Measurements from ENCODE around the gene FOXO3B.
A peak's percentile ranks its signal among the peaks of the same experiment; 100 is the strongest.
"Not testable (repeated sequence)": the region's sequence is repeated elsewhere in the genome, so short reads cannot be mapped to it uniquely, and the experiment has no call there.

FOXO3B gene

GRCh38 chr17:18681767-18682571 lies at the start of gene FOXO3B:
FOXO3B (minus strand) TSS chr17:18682314; CDS start chr17:18681651, 663 bp downstream.
- peak within 1 kb of the TSS; percentile 73; the same call in 1 of the 2 replicates for H3K4me3 ChIP-seq (ENCODE audit: low read length)

DNA sequence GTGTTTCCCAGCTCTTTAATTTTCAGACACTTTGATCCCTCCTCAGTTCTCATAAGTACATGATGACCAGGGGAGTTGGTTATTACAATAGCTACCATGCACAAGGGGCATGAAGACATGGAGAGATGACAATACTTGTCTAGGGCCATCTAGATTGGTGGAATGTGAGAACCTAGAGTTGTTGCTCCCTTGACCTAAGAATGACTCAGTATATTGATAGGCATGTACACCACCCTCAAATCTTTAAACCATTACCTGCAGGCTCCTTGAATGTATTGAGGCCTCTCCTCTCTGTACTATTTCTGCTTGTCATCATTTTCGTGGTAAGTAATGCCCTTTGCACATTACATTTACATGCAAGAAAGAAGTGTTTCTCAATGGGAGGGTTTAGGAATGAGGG lies 41.4 kb upstream of the FOXO3B start:
- not testable (repeated sequence) for H3K4me3 ChIP-seq (ENCODE audit: low read length)

- not testable (repeated sequence) for H3K4me3 ChIP-seq (ENCODE audit: low read length)
Observed at GRCh38 chr17:18722612-18723011, 40.5 kb upstream of the FOXO3B start.

DNA sequence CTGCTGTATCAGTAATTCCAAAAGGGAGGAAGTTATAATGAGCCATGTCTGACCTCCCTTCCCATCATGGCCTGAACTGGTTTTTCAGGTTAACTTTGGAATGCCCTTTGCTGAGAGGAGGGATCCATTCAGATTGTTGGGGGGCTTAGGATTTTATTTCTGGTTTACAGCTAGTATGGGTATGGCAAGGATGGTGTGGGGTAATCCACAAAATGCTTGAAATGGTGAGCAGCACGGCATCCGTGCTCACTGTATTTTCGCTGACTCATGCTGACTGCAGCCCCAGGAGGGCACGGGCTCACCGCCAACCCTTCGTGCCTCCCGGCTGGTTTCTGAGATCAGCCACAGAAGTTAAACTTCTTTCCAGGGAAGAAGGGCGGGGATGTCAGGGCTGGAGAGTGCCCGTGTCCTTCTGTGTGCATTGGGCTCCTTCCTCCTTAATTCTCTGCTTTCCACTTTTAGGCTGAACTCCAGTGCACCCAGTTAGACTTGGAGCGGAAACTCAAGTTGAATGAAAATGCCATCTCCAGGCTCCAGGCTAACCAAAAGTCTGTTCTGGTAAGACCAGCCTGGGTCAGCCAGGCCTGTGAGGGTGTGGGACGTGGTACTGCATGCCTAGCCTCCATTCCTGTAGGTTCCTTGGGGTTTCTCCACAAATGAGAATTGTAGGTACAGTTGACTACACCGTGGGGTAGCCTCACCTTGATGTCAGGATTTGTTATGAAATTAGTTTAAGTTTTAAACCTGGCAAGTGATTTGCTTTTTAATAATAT lies 39.8 kb upstream of the FOXO3B start:
- H3K4me3 ChIP-seq (ENCODE audit: low read length), result not testable (repeated sequence)

GRCh38 chr17:18719428-18720110 lies 37.5 kb upstream of the FOXO3B start:
- not testable (repeated sequence) for H3K4me3 ChIP-seq (ENCODE audit: low read length)

DNA sequence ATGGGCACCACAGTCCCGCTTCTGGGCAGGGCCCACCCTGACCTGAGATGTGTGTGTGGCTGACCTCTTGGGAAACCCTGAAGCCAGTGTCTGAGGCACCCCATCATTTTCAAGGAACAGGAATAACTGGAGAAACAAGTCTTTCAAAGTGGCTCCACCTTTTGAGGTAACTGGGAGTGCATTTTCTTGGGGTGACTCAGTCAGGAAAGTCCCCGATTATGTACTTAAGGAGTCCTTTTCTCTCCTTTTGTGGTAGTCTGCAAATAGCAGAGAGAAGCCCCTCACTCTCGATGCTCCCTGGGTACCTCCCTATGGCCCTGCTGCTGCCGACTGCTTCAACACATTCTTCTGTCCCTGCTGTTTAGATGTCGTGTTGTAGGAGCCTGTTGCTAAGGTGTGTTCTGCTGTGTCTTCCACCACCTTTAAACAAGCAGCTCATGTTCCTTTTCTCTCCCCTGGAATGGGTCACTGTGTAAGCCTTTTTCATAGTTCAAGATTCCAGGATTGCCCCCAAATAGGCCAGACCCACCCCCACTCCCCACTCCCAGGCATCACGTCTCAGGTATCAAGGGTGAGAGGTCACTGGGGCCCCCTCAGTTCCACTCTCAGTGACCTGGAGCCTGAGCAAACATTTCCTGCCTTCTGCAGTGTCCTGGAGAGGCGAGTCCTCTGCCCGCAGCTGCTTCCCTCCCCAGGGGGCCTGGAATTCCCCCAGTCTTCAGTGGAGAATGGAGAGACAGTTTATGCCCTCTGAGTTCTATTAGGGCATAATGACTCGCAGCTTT lies 36.7 kb upstream of the FOXO3B start:
- not testable (repeated sequence) for H3K4me3 ChIP-seq (ENCODE audit: low read length)

- H3K4me3 ChIP-seq (ENCODE audit: low read length), result not testable (repeated sequence)
Observed at GRCh38 chr17:18712354-18712999, 30.4 kb upstream of the FOXO3B start.

GRCh38 chr17:18708215-18708614 lies 26.1 kb upstream of the FOXO3B start:
- H3K4me3 ChIP-seq (ENCODE audit: low read length), result not testable (repeated sequence)

DNA sequence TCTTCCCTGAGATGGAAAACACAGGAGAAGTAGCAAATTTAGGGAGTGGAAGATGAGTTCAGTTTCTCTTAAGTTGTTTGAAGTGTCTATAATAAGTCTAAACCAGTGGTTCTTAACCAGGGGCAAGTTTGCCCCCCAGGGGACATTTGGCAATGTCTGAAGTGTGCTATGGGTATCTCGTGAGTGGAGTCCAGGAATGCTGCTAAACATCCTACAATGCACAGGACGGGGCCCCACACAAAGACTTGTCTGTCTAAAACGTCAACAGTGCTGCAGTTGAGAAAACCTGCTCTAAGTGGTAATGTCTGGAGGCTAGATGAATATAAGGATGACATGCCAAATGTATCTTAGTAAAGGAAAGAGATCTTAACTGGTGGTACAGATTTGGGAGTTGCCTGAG lies 23.8 kb upstream of the FOXO3B start:
- not testable (repeated sequence) for H3K4me3 ChIP-seq (ENCODE audit: low read length)

DNA sequence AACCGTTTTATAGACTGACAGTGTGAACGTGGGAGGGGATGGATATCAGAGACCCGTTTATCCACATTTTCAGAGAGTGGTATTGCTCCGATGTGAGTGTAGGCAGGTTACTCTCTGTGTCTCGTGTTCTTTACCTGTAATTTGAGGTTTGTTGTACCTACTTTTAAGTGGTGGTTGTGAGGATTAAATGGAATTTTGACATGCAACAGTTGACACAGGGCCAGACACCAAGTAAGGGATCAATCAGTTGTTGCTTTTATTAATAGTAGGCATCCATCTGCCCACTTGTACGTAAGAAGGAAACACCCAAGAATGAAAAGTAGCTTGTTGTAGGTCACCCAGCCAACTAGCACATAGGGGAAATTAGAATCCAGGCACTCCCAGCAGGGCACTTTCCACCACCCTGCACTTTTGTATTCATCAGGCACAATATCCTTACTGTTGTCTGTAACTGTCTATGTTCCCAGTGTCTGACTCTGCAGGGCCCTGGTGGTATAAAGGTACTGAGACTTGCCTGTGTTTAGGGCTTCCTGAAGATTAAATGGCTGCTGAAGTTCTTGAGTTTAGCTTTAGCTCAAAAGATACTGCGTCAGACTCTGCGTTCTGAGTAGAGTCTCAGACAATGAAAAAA lies 16.5 kb upstream of the FOXO3B start:
- peak overlapping the region; percentile 70; the same call in 1 of the 2 replicates for H3K4me3 ChIP-seq (ENCODE audit: low read length)

- H3K4me3 ChIP-seq (ENCODE audit: low read length), result not testable (repeated sequence)
Observed at GRCh38 chr17:18695143-18695542, 13.0 kb upstream of the FOXO3B start.

DNA sequence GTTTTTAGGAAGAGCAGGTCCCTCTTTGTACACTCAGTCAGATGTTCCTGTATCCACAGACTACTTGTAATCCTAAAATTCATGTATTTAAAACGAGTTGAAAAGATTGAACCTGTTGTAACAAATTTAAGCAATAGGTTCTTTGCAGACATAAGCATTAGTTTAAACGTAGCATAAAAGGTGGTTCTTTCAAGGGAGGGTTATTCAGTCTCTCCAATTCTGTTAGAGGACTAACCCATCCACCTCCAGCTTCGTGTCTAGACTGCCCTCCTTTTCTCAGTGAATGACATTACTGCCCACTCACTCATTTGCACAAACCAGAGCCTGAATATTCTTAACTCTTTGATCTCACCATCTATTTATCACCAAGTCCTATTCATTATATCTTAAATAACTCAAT lies 554 bp upstream of the FOXO3B start:
- H3K4me3 ChIP-seq (ENCODE audit: low read length), result peak overlapping the region; percentile 22; the same call in 1 of the 2 replicates

DNA sequence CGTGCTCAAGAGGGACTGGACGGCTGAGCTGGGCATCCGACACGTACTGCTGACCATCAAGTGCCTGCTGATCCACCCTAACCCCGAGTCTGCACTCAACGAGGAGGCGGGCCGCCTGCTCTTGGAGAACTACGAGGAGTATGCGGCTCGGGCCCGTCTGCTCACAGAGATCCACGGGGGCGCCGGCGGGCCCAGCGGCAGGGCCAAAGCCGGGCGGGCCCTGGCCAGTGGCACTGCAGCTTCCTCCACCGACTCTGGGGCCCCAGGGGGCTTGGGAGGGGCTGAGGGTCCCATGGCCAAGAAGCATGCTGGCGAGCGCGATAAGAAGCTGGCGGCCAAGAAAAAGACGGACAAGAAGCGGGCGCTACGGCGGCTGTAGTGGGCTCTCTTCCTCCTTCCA lies 4.7 kb downstream of the FOXO3B start:
- not testable (repeated sequence) for H3K4me3 ChIP-seq (ENCODE audit: low read length)

DNA sequence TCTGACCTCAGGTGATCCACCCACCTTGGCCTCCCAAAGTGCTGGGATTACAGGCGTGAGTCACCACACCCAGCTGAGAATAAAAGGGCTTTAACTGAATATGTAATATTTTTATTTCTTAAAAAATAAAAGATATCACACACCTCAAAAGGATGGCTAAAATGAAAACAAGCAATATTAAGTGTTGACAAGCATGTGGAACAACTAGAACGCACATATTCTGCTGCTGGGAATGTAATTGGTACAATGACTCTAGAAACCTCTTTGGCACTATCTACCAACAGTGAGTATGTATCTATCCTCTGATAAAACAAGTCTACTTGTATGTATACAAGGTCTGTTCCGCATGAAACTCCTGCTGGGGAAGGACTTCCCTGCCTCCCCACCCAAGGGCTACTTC lies 5.2 kb downstream of the FOXO3B start:
- H3K4me3 ChIP-seq (ENCODE audit: low read length), result not testable (repeated sequence)

GRCh38 chr17:18672395-18673227 lies 9.5 kb downstream of the FOXO3B start:
- not testable (repeated sequence) for H3K4me3 ChIP-seq (ENCODE audit: low read length)

GRCh38 chr17:18668625-18669024 lies 13.5 kb downstream of the FOXO3B start:
- H3K4me3 ChIP-seq (ENCODE audit: low read length), result not testable (repeated sequence)

DNA sequence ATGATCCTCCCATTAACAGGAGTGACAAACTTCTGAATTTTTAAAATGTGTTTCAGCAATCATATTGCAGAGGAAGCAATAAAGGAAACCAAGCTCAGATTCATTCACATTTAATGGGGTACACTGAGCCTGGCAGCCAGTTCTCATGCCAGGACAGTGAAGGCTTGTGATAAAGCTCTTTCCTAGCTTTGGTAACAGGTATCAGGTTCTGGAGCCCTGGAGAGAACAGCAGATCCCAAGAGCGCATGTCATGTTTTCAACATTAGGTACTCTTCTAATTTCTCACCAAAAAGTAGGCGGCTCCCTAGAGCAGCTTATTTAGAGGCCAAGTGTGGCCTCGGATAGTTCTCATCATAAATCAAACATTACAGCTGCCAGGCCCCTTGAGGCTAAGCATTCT lies 14.6 kb downstream of the FOXO3B start:
- not testable (repeated sequence) for H3K4me3 ChIP-seq (ENCODE audit: low read length)

GRCh38 chr17:18666326-18666725 lies 15.8 kb downstream of the FOXO3B start:
- not testable (repeated sequence) for H3K4me3 ChIP-seq (ENCODE audit: low read length)
